SK-N-SH treated with all-trans-retinoic acid at 6 μM for 48 hours (cell line): Measurements from ENCODE around the gene NTF3.

ENCODE experiments used
- ATAC-seq: fragments of 200-7000 bp; cut with Tn5 transposase; 3 replicates; pipeline ENCODE4 v1.9.1; 2020; ENCODE audit warnings: mild to moderate bottlenecking, moderate library complexity
- ARNTL ChIP-seq: fragments of 450-650 bp; formaldehyde crosslinking; IDR thresholded peaks from 2 replicates; pipeline ENCODE4 v1.5.0; 2020; ENCODE audit warnings: low read depth, mild to moderate bottlenecking, moderate library complexity, borderline replicate concordance
- BACH2 ChIP-seq: fragments of 250-450 bp; sonication (Bioruptor Pico); IDR thresholded peaks from 2 replicates; pipeline ENCODE4 v1.9.0; 2021; ENCODE audit warnings: mild to moderate bottlenecking, borderline replicate concordance
- CSDC2 ChIP-seq: fragments of 250-450 bp; sonication (Bioruptor Pico); IDR thresholded peaks from 2 replicates; pipeline ENCODE4 v1.5.0; 2020; ENCODE audit warnings: mild to moderate bottlenecking, moderate library complexity
- ESRRG ChIP-seq: fragments of 250-450 bp; sonication (Bioruptor Pico); IDR thresholded peaks from 2 replicates; pipeline ENCODE4 v1.6.1; 2021; ENCODE audit warnings: mild to moderate bottlenecking
- GLIS3 ChIP-seq: fragments of 250-450 bp; sonication (Bioruptor Pico); IDR thresholded peaks from 2 replicates; pipeline ENCODE4 v1.5.0; 2020; ENCODE audit warnings: mild to moderate bottlenecking, moderate library complexity
- ISL1 ChIP-seq: fragments of 250-450 bp; sonication (Bioruptor Pico); IDR thresholded peaks from 2 replicates; pipeline ENCODE4 v2.1.2; 2022; ENCODE audit warnings: mild to moderate bottlenecking, moderate library complexity
- PPARA ChIP-seq: fragments of 250-450 bp; sonication (Bioruptor Pico); IDR thresholded peaks from 2 replicates; pipeline ENCODE4 v1.5.0; 2020; ENCODE audit warnings: mild to moderate bottlenecking, borderline replicate concordance
- RARB ChIP-seq: fragments of 250-450 bp; sonication (Bioruptor Pico); IDR thresholded peaks from 2 replicates; pipeline ENCODE4 v1.8.0; 2021; ENCODE audit warnings: mild to moderate bottlenecking, moderate library complexity
- SNAI2 ChIP-seq: fragments of 250-450 bp; sonication (Bioruptor Pico); IDR thresholded peaks from 2 replicates; pipeline ENCODE4 v1.5.0; 2020; ENCODE audit warnings: mild to moderate bottlenecking, moderate library complexity
- TOX ChIP-seq: fragments of 250-450 bp; sonication (Bioruptor Pico); IDR thresholded peaks from 2 replicates; pipeline ENCODE4 v1.8.0; 2021; ENCODE audit warnings: mild to moderate bottlenecking, moderate library complexity, borderline replicate concordance
- ZC3H10 ChIP-seq: fragments of 250-450 bp; sonication (Bioruptor Pico); IDR thresholded peaks from 2 replicates; pipeline ENCODE4 v1.5.1; 2021; ENCODE audit warnings: mild to moderate bottlenecking, moderate library complexity
- ZFP3 ChIP-seq: fragments of 250-450 bp; sonication (Bioruptor Pico); IDR thresholded peaks from 2 replicates; pipeline ENCODE4 v1.5.0; 2020; ENCODE audit warnings: mild to moderate bottlenecking, moderate library complexity
- ZFP30 ChIP-seq: fragments of 450-650 bp; formaldehyde crosslinking; IDR thresholded peaks from 2 replicates; pipeline ENCODE4 v1.5.0; 2022; ENCODE audit warnings: mild to moderate bottlenecking, moderate library complexity
- ZNF565 ChIP-seq: fragments of 450-650 bp; formaldehyde crosslinking; conservative IDR thresholded peaks from 2 replicates; pipeline ENCODE4 v1.5.0; 2020; ENCODE audit warnings: low read depth, mild to moderate bottlenecking, moderate library complexity
- TF ChIP-seq, protein P1 (sequence below): fragments of 250-450 bp; sonication (Bioruptor Pico); IDR thresholded peaks from 2 replicates; pipeline ENCODE4 v1.5.1; 2020; ENCODE audit warnings: low read depth, mild to moderate bottlenecking, moderate library complexity
- TF ChIP-seq, protein P2 (sequence below): fragments of 250-450 bp; sonication (Bioruptor Pico); IDR thresholded peaks from 2 replicates; pipeline ENCODE4 v1.8.0; 2020; ENCODE audit warnings: mild to moderate bottlenecking, moderate library complexity, borderline replicate concordance
- TF ChIP-seq, protein P3 (sequence below): fragments of 250-450 bp; sonication (Bioruptor Pico); IDR thresholded peaks from 2 replicates; pipeline ENCODE4 v1.5.1; 2021; ENCODE audit warnings: mild to moderate bottlenecking, moderate library complexity
- TF ChIP-seq, protein P4 (sequence below): fragments of 250-450 bp; sonication (Bioruptor Pico); IDR thresholded peaks from 2 replicates; pipeline ENCODE4 v1.5.0; 2020; ENCODE audit warnings: mild to moderate bottlenecking, moderate library complexity
- TF ChIP-seq, protein P5 (sequence below): fragments of 250-450 bp; sonication (Bioruptor Pico); IDR thresholded peaks from 2 replicates; pipeline ENCODE4 v1.8.0; 2021; ENCODE audit warnings: low read depth, mild to moderate bottlenecking, moderate library complexity, borderline replicate concordance

NTF3 gene

DNA sequence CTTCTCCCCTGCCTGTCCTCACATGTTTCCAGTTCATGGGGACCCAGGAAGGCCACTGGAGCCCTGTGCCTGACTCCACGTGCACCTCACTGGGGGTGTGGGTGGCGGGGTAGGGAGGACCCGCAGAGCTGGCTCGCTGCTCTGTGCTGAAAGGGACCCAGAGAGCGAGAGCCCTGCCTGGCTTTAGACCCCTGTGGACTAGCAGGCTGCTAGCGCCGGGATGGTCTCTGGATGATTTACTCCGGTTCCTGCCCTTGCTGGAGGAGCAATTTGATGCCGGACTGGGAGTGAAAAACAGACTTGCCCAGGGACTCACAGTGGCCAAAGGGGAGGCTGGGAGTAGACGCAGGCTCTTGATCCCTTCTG is 49.0 kb downstream of the NTF3 start:
- TF ChIP-seq ZC3H10 (CRISPR knock-in tag), result no peak
- TF ChIP-seq RARB, result no peak
- TF ChIP-seq SNAI2, result no peak
- TF ChIP-seq ESRRG (CRISPR knock-in tag), result no peak
- TF ChIP-seq ZFP3 (CRISPR knock-in tag), result no peak
- TF ChIP-seq ZFP30, result no peak
- no peak for ATAC-seq

DNA sequence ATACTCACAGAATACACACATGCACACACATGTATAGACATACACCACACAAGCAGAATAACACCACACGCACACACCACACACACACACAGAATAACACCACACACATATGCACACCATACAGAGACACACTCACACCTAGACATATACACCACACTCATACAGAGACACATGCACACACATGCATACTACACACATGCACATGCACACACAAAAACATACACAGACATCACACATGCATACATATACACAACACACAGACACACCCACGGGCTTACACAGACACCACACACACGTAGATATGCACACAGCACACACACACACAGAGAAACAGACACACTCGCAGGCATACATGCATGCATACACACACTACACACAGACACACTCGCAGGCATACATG is 49.7 kb downstream of the NTF3 start:
- TF ChIP-seq ARNTL (CRISPR knock-in tag), result no peak
- no peak for TF ChIP-seq ISL1
- no peak for TF ChIP-seq PPARA (CRISPR knock-in tag)
- no peak for TF ChIP-seq ZC3H10 (CRISPR knock-in tag)
- TF ChIP-seq, protein P1, sequence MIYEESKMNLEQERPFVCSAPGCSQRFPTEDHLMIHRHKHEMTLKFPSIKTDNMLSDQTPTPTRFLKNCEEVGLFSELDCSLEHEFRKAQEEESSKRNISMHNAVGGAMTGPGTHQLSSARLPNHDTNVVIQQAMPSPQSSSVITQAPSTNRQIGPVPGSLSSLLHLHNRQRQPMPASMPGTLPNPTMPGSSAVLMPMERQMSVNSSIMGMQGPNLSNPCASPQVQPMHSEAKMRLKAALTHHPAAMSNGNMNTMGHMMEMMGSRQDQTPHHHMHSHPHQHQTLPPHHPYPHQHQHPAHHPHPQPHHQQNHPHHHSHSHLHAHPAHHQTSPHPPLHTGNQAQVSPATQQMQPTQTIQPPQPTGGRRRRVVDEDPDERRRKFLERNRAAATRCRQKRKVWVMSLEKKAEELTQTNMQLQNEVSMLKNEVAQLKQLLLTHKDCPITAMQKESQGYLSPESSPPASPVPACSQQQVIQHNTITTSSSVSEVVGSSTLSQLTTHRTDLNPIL (CRISPR knock-in tag), result no peak
- TF ChIP-seq, protein P2, sequence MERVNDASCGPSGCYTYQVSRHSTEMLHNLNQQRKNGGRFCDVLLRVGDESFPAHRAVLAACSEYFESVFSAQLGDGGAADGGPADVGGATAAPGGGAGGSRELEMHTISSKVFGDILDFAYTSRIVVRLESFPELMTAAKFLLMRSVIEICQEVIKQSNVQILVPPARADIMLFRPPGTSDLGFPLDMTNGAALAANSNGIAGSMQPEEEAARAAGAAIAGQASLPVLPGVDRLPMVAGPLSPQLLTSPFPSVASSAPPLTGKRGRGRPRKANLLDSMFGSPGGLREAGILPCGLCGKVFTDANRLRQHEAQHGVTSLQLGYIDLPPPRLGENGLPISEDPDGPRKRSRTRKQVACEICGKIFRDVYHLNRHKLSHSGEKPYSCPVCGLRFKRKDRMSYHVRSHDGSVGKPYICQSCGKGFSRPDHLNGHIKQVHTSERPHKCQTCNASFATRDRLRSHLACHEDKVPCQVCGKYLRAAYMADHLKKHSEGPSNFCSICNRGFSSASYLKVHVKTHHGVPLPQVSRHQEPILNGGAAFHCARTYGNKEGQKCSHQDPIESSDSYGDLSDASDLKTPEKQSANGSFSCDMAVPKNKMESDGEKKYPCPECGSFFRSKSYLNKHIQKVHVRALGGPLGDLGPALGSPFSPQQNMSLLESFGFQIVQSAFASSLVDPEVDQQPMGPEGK (CRISPR knock-in tag), result no peak
- no peak for TF ChIP-seq ZNF565
- TF ChIP-seq, protein P3, sequence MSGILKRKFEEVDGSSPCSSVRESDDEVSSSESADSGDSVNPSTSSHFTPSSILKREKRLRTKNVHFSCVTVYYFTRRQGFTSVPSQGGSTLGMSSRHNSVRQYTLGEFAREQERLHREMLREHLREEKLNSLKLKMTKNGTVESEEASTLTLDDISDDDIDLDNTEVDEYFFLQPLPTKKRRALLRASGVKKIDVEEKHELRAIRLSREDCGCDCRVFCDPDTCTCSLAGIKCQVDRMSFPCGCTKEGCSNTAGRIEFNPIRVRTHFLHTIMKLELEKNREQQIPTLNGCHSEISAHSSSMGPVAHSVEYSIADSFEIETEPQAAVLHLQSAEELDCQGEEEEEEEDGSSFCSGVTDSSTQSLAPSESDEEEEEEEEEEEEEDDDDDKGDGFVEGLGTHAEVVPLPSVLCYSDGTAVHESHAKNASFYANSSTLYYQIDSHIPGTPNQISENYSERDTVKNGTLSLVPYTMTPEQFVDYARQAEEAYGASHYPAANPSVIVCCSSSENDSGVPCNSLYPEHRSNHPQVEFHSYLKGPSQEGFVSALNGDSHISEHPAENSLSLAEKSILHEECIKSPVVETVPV (CRISPR knock-in tag), result no peak
- no peak for TF ChIP-seq GLIS3 (CRISPR knock-in tag)
- no peak for ATAC-seq

DNA sequence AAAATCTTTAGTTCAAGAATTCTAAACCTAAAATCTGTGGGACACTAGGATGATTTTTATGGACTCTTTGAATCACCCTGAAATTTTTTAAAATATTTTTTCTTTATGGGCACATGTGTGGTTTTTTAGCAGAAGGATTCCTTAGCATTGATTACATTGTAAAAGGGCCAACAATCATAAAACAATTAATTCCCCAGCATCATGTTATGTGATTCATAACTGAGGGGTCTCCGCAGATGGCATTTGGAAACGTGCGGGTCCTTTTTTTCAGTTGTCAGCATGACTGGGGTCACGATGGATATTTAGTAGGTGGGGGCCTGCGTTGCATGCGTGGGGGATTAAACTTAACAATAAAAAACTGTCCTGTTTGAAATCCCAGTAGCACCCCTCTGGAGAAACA is 52.5 kb downstream of the NTF3 start:
- TF ChIP-seq, protein P4, sequence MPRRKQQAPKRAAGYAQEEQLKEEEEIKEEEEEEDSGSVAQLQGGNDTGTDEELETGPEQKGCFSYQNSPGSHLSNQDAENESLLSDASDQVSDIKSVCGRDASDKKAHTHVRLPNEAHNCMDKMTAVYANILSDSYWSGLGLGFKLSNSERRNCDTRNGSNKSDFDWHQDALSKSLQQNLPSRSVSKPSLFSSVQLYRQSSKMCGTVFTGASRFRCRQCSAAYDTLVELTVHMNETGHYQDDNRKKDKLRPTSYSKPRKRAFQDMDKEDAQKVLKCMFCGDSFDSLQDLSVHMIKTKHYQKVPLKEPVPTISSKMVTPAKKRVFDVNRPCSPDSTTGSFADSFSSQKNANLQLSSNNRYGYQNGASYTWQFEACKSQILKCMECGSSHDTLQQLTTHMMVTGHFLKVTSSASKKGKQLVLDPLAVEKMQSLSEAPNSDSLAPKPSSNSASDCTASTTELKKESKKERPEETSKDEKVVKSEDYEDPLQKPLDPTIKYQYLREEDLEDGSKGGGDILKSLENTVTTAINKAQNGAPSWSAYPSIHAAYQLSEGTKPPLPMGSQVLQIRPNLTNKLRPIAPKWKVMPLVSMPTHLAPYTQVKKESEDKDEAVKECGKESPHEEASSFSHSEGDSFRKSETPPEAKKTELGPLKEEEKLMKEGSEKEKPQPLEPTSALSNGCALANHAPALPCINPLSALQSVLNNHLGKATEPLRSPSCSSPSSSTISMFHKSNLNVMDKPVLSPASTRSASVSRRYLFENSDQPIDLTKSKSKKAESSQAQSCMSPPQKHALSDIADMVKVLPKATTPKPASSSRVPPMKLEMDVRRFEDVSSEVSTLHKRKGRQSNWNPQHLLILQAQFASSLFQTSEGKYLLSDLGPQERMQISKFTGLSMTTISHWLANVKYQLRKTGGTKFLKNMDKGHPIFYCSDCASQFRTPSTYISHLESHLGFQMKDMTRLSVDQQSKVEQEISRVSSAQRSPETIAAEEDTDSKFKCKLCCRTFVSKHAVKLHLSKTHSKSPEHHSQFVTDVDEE (CRISPR knock-in tag), result no peak
- TF ChIP-seq, protein P5, sequence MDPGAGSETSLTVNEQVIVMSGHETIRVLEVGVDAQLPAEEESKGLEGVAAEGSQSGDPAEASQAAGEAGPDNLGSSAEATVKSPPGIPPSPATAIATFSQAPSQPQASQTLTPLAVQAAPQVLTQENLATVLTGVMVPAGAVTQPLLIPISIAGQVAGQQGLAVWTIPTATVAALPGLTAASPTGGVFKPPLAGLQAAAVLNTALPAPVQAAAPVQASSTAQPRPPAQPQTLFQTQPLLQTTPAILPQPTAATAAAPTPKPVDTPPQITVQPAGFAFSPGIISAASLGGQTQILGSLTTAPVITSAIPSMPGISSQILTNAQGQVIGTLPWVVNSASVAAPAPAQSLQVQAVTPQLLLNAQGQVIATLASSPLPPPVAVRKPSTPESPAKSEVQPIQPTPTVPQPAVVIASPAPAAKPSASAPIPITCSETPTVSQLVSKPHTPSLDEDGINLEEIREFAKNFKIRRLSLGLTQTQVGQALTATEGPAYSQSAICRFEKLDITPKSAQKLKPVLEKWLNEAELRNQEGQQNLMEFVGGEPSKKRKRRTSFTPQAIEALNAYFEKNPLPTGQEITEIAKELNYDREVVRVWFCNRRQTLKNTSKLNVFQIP (CRISPR knock-in tag), result no peak
- TF ChIP-seq ZFP3 (CRISPR knock-in tag) (no peak), GLIS3 (CRISPR knock-in tag) (no peak), BACH2 (CRISPR knock-in tag) (no peak), ZNF565 (no peak), ZC3H10 (CRISPR knock-in tag) (no peak), CSDC2 (CRISPR knock-in tag) (no peak), ZFP30 (no peak), RARB (no peak), TOX (CRISPR knock-in tag) (no peak)
- TF ChIP-seq, protein P2 (CRISPR knock-in tag), result no peak

More for the DNA sequence above, 52.5 kb downstream of the NTF3 start:
- no peak for ATAC-seq
